Endothelial cell of umbilical vein (primary cell): ENCODE measurements around the gene KCNH5. TPM values are rescaled to one million over a fixed set of nuclear protein-coding genes. Genes with fewer than 3 reads are reported as not detected.

Experiments
- BruUV-seq: library from RNA; stranded (reverse); fragments of 400-500 nt; replicated peaks from 2 replicates; lab custom pipeline; 2021; lab: Mats Ljungman, UMichigan
- CTCF ChIA-PET: fragments of 300-600, 350-600 bp; sonication (Branson Sonifier 250); formaldehyde crosslinking; loops from one replicate; lab custom pipeline; 2021; ENCODE audit warnings: antibody characterized with exemption, inconsistent platforms; lab: Charles Lee
- POLR2A ChIA-PET: fragments of 300-600, 350-600 bp; sonication (Branson Sonifier 250); formaldehyde crosslinking; loops from one replicate; lab custom pipeline; 2021; ENCODE audit warnings: antibody characterized with exemption, inconsistent platforms; lab: Charles Lee
- DNase-seq: peaks from one replicate; pipeline ENCODE4 v3.0.0-alpha.2; 2011; ENCODE audit warnings: low read depth, low spot score
- FAIRE-seq: peaks from 2 replicates; lab custom pipeline; 2011; peaks lifted over from hg19 to GRCh38; lab: Jason Lieb, UNC
- H2AFZ ChIP-seq: 2 replicates; pipeline ENCODE4 v1.6.0; 2012; ENCODE audit warnings: low read depth, low read length, control low read depth, inconsistent platforms
- H3K27ac ChIP-seq: 2 replicates; pipeline ENCODE4 v1.5.1; 2011; ENCODE audit warnings: low read depth, mild to moderate bottlenecking, control low read depth, low read length, moderate library complexity; ENCODE audit not compliant: insufficient read depth
- H3K27me3 ChIP-seq, 2 experiments: 2 replicates each; pipeline versions ENCODE4 v1.6.0 to v1.6.1; 2011; ENCODE audit warnings: low read length in 2 of 2, mixed read lengths in 1 of 2; ENCODE audit not compliant: control insufficient read depth in 2 of 2, insufficient read depth in 2 of 2
- H3K36me3 ChIP-seq, 2 experiments: 2 replicates in 1 of 2; 3 replicates in 1 of 2; pipeline ENCODE4 v1.5.1; 2011; ENCODE audit warnings: low read length in 2 of 2, mild to moderate bottlenecking in 1 of 2, moderate library complexity in 1 of 2; ENCODE audit not compliant: control insufficient read depth in 2 of 2, insufficient read depth in 2 of 2; ENCODE audit errors: extremely low read depth in 1 of 2
- H3K4me1 ChIP-seq: 3 replicates; pipeline ENCODE4 v1.5.1; 2011; ENCODE audit warnings: mild to moderate bottlenecking, low read length; ENCODE audit not compliant: control insufficient read depth, insufficient read depth; ENCODE audit errors: extremely low read depth
- H3K4me2 ChIP-seq: 2 replicates; pipeline ENCODE4 v1.6.1; 2011; ENCODE audit warnings: low read length, control low read depth, mixed read lengths; ENCODE audit not compliant: insufficient read depth
- H3K4me3 ChIP-seq, 3 experiments: fragments of 200-600 bp in 1 of 3; sonication (generic), shearing (Covaris generic) in 1 of 3; replicated peaks in 1 of 3; 2 replicates each; pipeline ENCODE4 v1.5.1; 2011 to 2016; ENCODE audit warnings: control low read depth in 3 of 3, low read length in 3 of 3, mild to moderate bottlenecking in 2 of 3, inconsistent platforms in 1 of 3, low read depth in 1 of 3, moderate library complexity in 1 of 3; ENCODE audit not compliant: insufficient read depth in 1 of 3
- H3K79me2 ChIP-seq: 2 replicates; pipeline ENCODE4 v1.6.0; 2012; ENCODE audit warnings: low read length, inconsistent platforms; ENCODE audit not compliant: control insufficient read depth, insufficient read depth
- H3K9ac ChIP-seq: replicated peaks from 2 replicates; pipeline ENCODE3; 2011; ENCODE audit warnings: low read length, control low read depth; ENCODE audit not compliant: insufficient read depth; ENCODE audit errors: extremely low read depth
- H3K9me1 ChIP-seq: replicated peaks from 3 replicates; pipeline ENCODE4 v1.6.0; 2011; ENCODE audit warnings: mild to moderate bottlenecking, low read length; ENCODE audit not compliant: control insufficient read depth, insufficient read depth; ENCODE audit errors: extremely low read depth
- H3K9me3 ChIP-seq: replicated peaks from 2 replicates; pipeline ENCODE4 v1.5.1; 2012; ENCODE audit warnings: low read length, inconsistent platforms; ENCODE audit not compliant: control insufficient read depth, insufficient read depth
- H4K20me1 ChIP-seq: replicated peaks from 2 replicates; pipeline ENCODE3; 2011; ENCODE audit warnings: mild to moderate bottlenecking, low read length; ENCODE audit not compliant: control insufficient read depth, insufficient read depth; ENCODE audit errors: extremely low read depth
- CTCF ChIP-seq, 2 donors: IDR thresholded peaks; 1 replicate in 1 of 2; 2 replicates in 1 of 2; pipeline ENCODE4 v1.5.1; 2011; ENCODE audit warnings: low read length in 2 of 2, mild to moderate bottlenecking in 2 of 2, moderate library complexity in 2 of 2, control low read depth in 1 of 2, inconsistent platforms in 1 of 2, low read depth in 1 of 2; ENCODE audit not compliant: insufficient read depth in 1 of 2; ENCODE audit errors: extremely low read depth in 1 of 2
- EZH2 ChIP-seq: IDR thresholded peaks from 2 replicates; pipeline ENCODE4 v1.6.1; 2012; ENCODE audit warnings: borderline replicate concordance, low read depth, mild to moderate bottlenecking, moderate library complexity, low read length, inconsistent platforms; ENCODE audit not compliant: severe bottlenecking
- FOS ChIP-seq: IDR thresholded peaks from 2 replicates; pipeline ENCODE4 v1.6.1; 2011; ENCODE audit warnings: mild to moderate bottlenecking, low read length, moderate library complexity, borderline replicate concordance; ENCODE audit not compliant: insufficient read depth
- GATA2 ChIP-seq: IDR thresholded peaks from 2 replicates; pipeline ENCODE4 v1.7.0; 2011; ENCODE audit warnings: low read depth, mild to moderate bottlenecking, moderate library complexity, mixed read lengths, low read length; ENCODE audit not compliant: insufficient read length, insufficient read depth
- MAX ChIP-seq: IDR thresholded peaks from 2 replicates; pipeline ENCODE4 v1.6.1; 2011; ENCODE audit not compliant: insufficient read depth, insufficient read length
- MYC ChIP-seq: IDR thresholded peaks from one replicate; pipeline ENCODE4 v1.6.1; 2011; ENCODE audit warnings: mild to moderate bottlenecking, low read depth, low read length
- POLR2A ChIP-seq: IDR thresholded peaks from 2 replicates; pipeline ENCODE4 v1.6.1; 2012; ENCODE audit warnings: low read depth, mild to moderate bottlenecking, control low read depth, low read length
- dilution Hi-C: fragments of 300-500 bp; cut with MboI; formaldehyde crosslinking; loops from one replicate; pipeline ENCODE4 v1.15.0; 2019; ENCODE audit warnings: low sequenced_read_pairs; ENCODE audit not compliant: extremely low pct_ligation_motif_present
- intact Hi-C: fragments of 100-400 bp; cut with micrococcal nuclease; formaldehyde crosslinking; loops from one replicate; pipeline ENCODE4 v1.10.0; 2022
- polyA plus RNA-seq, 4 experiments: library from polyadenylated mRNA; depleted of rRNA in 3 of 4; stranded (reverse) in 3 of 4; unstranded in 1 of 4; fragments of >200 nt; gene quantifications; 2 replicates each; pipeline versions ENCODE4 v1.2.1 to v1.2.3, GENCODE V29; 2011 to 2012; ENCODE audit warnings: missing spikeins in 1 of 4
- total RNA-seq: library from RNA; stranded (reverse); gene quantifications from 2 replicates; pipeline ENCODE4 v1.2.3, GENCODE V29; 2021

The KCNH5 gene
- total and polyA plus RNA-seq, 2 donors (not counting 3 experiments of a cell fraction or from before 2014, with no cell fraction given): not detected

- ChIA-PET POLR2A (no interaction called here), CTCF (no interaction called here)
- H3K9ac ChIP-seq: no peak overlapping the region
- dilution Hi-C loops (no loop called here), intact Hi-C loops (no loop called here)
- DNase-seq (no peak), FAIRE-seq (no peak)
- no peaks in the 10 kb centered on the region for H4K20me1 ChIP-seq
- no peaks in the 10 kb centered on the region for H3K79me2 ChIP-seq
- H3K27me3 ChIP-seq: peaks cover 22 to 27% of the 10 kb centered on the region in 2 experiments
- H3K4me2 ChIP-seq: no peak overlapping the region
- no peak for TF ChIP-seq EZH2
- no peak for TF ChIP-seq MAX
- no peak for TF ChIP-seq CTCF (IDR thresholded peaks at IDR 0.05; ENCODE audit: extremely low read depth in 1 of 2, insufficient read depth in 1 of 2, low read depth in 1 of 2, low read length in 2 of 2)
- no peak for TF ChIP-seq POLR2A
- no peak for TF ChIP-seq MYC
- no peak for TF ChIP-seq GATA2
- H3K4me3 ChIP-seq: no peak overlapping the region
- H3K9me3 ChIP-seq: no peaks in the 10 kb centered on the region
- no TSS peak for BruUV-seq
- H3K36me3 ChIP-seq: no peaks in the 10 kb centered on the region
- no peaks in the 10 kb centered on the region for H3K4me1 ChIP-seq
- no peaks in the 10 kb centered on the region for H3K9me1 ChIP-seq
- no peak overlapping the region for H3K27ac ChIP-seq
- no peak overlapping the region for H2AFZ ChIP-seq
Measured at GRCh38 chr14:63051992-63052391, 6.7 kb upstream of the KCNH5 start.

GRCh38 chr14:63051301-63051700 lies 6.0 kb upstream of the KCNH5 start:
- Histone ChIP-seq H3K79me2 (no peaks in the 10 kb centered on the region), H3K4me3 (no peak overlapping the region), H2AFZ (no peak overlapping the region), H3K27ac (no peak overlapping the region), H3K4me2 (no peak overlapping the region), H3K9me1 (no peaks in the 10 kb centered on the region), H4K20me1 (no peaks in the 10 kb centered on the region), H3K9me3 (no peaks in the 10 kb centered on the region), H3K36me3 (no peaks in the 10 kb centered on the region), H3K4me1 (no peaks in the 10 kb centered on the region), H3K9ac (no peak overlapping the region), H3K27me3 (peaks cover 29 to 33% of the 10 kb centered on the region in 2 experiments)
- dilution Hi-C loops (no loop called here), intact Hi-C loops (no loop called here)
- no TSS peak for BruUV-seq
- DNase-seq (no peak), FAIRE-seq (no peak)
- ChIA-PET CTCF (no interaction called here), POLR2A (no interaction called here)
- TF ChIP-seq FOS: no peak
- TF ChIP-seq MAX: no peak
